ENCODE results near the gene GRIA1. TPM values are rescaled to one million over a fixed set of nuclear protein-coding genes. Genes with fewer than 3 reads are reported as not detected.

The GRIA1 gene
- total and polyA plus RNA-seq, 2 of the 4 experiments (the other 2 are of a cell fraction), result 0.48 to 1.3 TPM

DNA sequence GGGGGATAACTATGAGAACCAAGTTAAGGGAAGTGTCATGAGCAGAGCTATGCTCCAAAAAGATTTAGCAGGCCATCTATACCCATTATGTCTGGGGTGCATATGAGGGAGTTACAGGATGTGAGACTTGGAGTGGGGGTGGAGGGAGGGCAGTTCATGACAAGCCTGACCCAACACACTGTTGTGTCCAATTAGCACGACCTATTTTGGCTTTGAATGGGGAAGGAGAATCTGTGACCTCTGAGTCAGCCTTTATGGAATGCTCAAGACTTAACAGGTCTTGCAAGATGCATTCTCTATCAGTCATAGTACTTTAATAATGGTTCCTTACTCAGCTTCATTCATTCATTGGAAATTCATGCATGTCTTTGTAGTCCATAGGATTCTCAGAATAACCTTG, 71.7 kb downstream of the GRIA1 start:
- Histone ChIP-seq H4K91ac (ENCODE audit: insufficient read depth, low read depth, low read length) (peak overlapping the region; percentile 31; the same call in 1 of the 2 replicates), H4K8ac (ENCODE audit: low read depth in 2 of 2, low read length in 2 of 2) (peak overlapping the region in 1 of 2 experiments; percentile 36; a peak in 2 of 4 replicates), H3K4me2 (ENCODE audit: low read depth, low read length) (no peak overlapping the region), H2BK120ac (ENCODE audit: low read depth, low read length) (peak overlapping the region; percentile 41), H3K4ac (ENCODE audit: low read depth, low read length) (peak overlapping the region; percentile 36; the same call in 1 of the 2 replicates), H3K4me3 (ENCODE audit: insufficient read depth, low read depth, low read length) (no peak overlapping the region), H3K14ac (replicated peaks; ENCODE audit: low read depth, low read length) (peak overlapping the region; percentile 2; the same call in 1 of the 2 replicates), H3K27me3 (ENCODE audit: control insufficient read depth, insufficient read depth, low read length) (no peaks in the 10 kb centered on the region), H2BK15ac (ENCODE audit: low read depth, low read length) (0 out of 3 replicates have a peak overlapping the region, but pooled peaks have one; percentile 2), H3K23ac (ENCODE audit: low read depth, low read length) (no peak overlapping the region; the same call in 1 of the 2 replicates), H3K36me3 (ENCODE audit: control insufficient read depth, insufficient read depth, low read length) (no peaks in the 10 kb centered on the region), H3K56ac (ENCODE audit: extremely low read depth, insufficient read depth, low read length) (no peak overlapping the region), H3K9me1 (ENCODE audit: insufficient read depth, low read length) (no peaks in the 10 kb centered on the region), H3K27ac (ENCODE audit: insufficient read depth, low read length) (no peak overlapping the region), H2AK5ac (ENCODE audit: low read depth, low read length) (no peak overlapping the region), H3K79me1 (ENCODE audit: low read depth in 1 of 2, low read length in 2 of 2) (no peaks in the 10 kb centered on the region), H3K4me1 (ENCODE audit: control insufficient read depth, insufficient read depth, low read length) (peaks cover 7% of the 10 kb centered on the region; the same call in 1 of the 2 replicates), H2BK20ac (ENCODE audit: low read depth, low read length) (peak overlapping the region; percentile 67; the same call in 1 of the 2 replicates), H3K9me3 (ENCODE audit: control insufficient read depth, insufficient read depth, low read length) (peaks cover 3% of the 10 kb centered on the region; the same call in 1 of the 2 replicates), H3K18ac (ENCODE audit: low read depth, low read length) (peak overlapping the region; percentile 0; the same call in 1 of the 2 replicates), H2AFZ (replicated peaks; ENCODE audit: low read length, poor library complexity) (peak overlapping the region; percentile 47), H2AK9ac (replicated peaks; ENCODE audit: low read depth, low read length, poor library complexity) (no peak overlapping the region), H3K9ac (ENCODE audit: low read depth, low read length) (no peak overlapping the region), H2BK5ac (ENCODE audit: low read depth, low read length, poor library complexity, severe bottlenecking) (peak overlapping the region; percentile 56), H4K20me1 (ENCODE audit: insufficient read depth, low read length) (no peaks in the 10 kb centered on the region), H4K5ac (ENCODE audit: low read depth, low read length) (no peak overlapping the region)
- peak; percentile 74 for ATAC-seq (ENCODE audit: low read depth)
- intact Hi-C loops (cut with micrococcal nuclease), result no loop called here
- WGBS, 2 experiments (ENCODE audit: extremely low coverage in 2 of 2, insufficient read length in 1 of 2), result no CpG with 5 or more reads among the region's 1 CpG
- POLR2A ChIA-PET (ENCODE audit: unreplicated experiment), result no interaction called here
- CTCF ChIA-PET, result interaction anchor here (0.5 to 0.6 kb wide), 2 partner anchors 120 to 148 kb away, joined by 3 read pairs; no protein-coding TSS in a partner anchor
- DNase-seq, result peak; percentile 57
- TF ChIP-seq POLR2A (IDR thresholded peaks at IDR 0.05; ENCODE audit: low read depth, low read length) (no peak), MXI1 (IDR thresholded peaks at IDR 0.05; ENCODE audit: borderline replicate concordance, low read depth, low read length) (no peak), RFX5 (IDR thresholded peaks at IDR 0.05; ENCODE audit: low read depth, low read length) (no peak), CEBPB (IDR thresholded peaks at IDR 0.05; ENCODE audit: low read depth, low read length) (no peak), BHLHE40 (IDR thresholded peaks at IDR 0.05; ENCODE audit: low read depth, low read length) (no peak), MAZ (IDR thresholded peaks at IDR 0.05; ENCODE audit: borderline replicate concordance, low read depth, low read length) (no peak), RAD21 (IDR thresholded peaks at IDR 0.05; ENCODE audit: low read length) (no peak), MAFK (IDR thresholded peaks at IDR 0.05; ENCODE audit: low read depth, low read length) (no peak)
- TF ChIP-seq, protein P1, sequence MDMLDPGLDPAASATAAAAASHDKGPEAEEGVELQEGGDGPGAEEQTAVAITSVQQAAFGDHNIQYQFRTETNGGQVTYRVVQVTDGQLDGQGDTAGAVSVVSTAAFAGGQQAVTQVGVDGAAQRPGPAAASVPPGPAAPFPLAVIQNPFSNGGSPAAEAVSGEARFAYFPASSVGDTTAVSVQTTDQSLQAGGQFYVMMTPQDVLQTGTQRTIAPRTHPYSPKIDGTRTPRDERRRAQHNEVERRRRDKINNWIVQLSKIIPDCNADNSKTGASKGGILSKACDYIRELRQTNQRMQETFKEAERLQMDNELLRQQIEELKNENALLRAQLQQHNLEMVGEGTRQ (IDR thresholded peaks at IDR 0.05; ENCODE audit: low read depth, low read length), result no peak
- in situ Hi-C loops (cut with MboI; ENCODE audit: low sequenced_read_pairs), result no loop called here
- dilution Hi-C loops (cut with HindIII; ENCODE audit: low sequenced_read_pairs, unreplicated experiment), result no loop called here
- no TSS peak for BruUV-seq (replicated peaks)
